SU-DHL-6 (cell line): ENCODE data around the gene CNKSR3.

Experiments
- H2AFZ ChIP-seq: fragments of 200-600 bp; sonication (generic); 2 replicates; pipeline ENCODE4 v1.6.1; 2014; ENCODE audit warnings: low read depth, mild to moderate bottlenecking, moderate library complexity, mixed read lengths, antibody characterized with exemption, low read length; ENCODE audit not compliant: severe bottlenecking
- H3F3A ChIP-seq: fragments of 200-600 bp; shearing (Covaris generic); 2 replicates; pipeline ENCODE4 v1.6.0; 2016; ENCODE audit warnings: antibody characterized with exemption, mild to moderate bottlenecking; ENCODE audit not compliant: insufficient read depth
- H3K27ac ChIP-seq: fragments of 200-600 bp; sonication (generic); 2 replicates; pipeline ENCODE4 v1.5.1; 2016; ENCODE audit warnings: low read depth, mild to moderate bottlenecking, low read length, moderate library complexity, mixed read lengths
- H3K27me3 ChIP-seq: fragments of 200-600 bp; sonication (generic), shearing (Covaris generic); 2 replicates; pipeline ENCODE4 v1.6.0; 2014; ENCODE audit warnings: mild to moderate bottlenecking, low read length
- H3K36me3 ChIP-seq: fragments of 200-600 bp; sonication (generic); 2 replicates; pipeline ENCODE4 v1.6.1; 2014; ENCODE audit warnings: mild to moderate bottlenecking, low read length, mixed read lengths
- H3K4me2 ChIP-seq: fragments of 300-600, 200-600 bp; shearing (Covaris generic), sonication (generic); 2 replicates; pipeline ENCODE4 v1.6.0; 2014; ENCODE audit warnings: low read length, low read depth, mild to moderate bottlenecking; ENCODE audit not compliant: poor library complexity, severe bottlenecking
- H3K4me3 ChIP-seq: fragments of 200-600 bp; sonication (generic); 2 replicates; pipeline ENCODE4 v1.5.1; 2014; ENCODE audit warnings: antibody characterized with exemption, low read length, mild to moderate bottlenecking, mixed read lengths; ENCODE audit not compliant: insufficient read depth, poor library complexity, severe bottlenecking
- H3K79me2 ChIP-seq: fragments of 200-600 bp; sonication (generic); 2 replicates; pipeline ENCODE4 v1.6.1; 2014; ENCODE audit warnings: mild to moderate bottlenecking, low read length, moderate library complexity; ENCODE audit not compliant: insufficient read depth
- H3K9ac ChIP-seq: fragments of 200-600 bp; sonication (generic); 2 replicates; pipeline ENCODE4 v1.7.0; 2014; ENCODE audit warnings: mild to moderate bottlenecking, low read length
- H3K9me2 ChIP-seq: fragments of 200-600 bp; sonication (generic); replicated peaks from 2 replicates; pipeline ENCODE4 v1.6.1; 2014; ENCODE audit warnings: low read length; ENCODE audit not compliant: insufficient read depth
- H3K9me3 ChIP-seq: fragments of 200-600 bp; sonication (generic); 2 replicates; pipeline ENCODE4 v1.6.1; 2014; ENCODE audit warnings: low read length, mixed read lengths; ENCODE audit not compliant: insufficient read depth
- H4K20me1 ChIP-seq: fragments of 200-600 bp; sonication (generic); 2 replicates; pipeline ENCODE4 v1.6.1; 2014; ENCODE audit warnings: low read depth, mild to moderate bottlenecking, antibody characterized with exemption, low read length, moderate library complexity, mixed read lengths
- EZH2phosphoT487 ChIP-seq: fragments of 200-600 bp; sonication (generic), shearing (Covaris generic); conservative IDR thresholded peaks from 2 replicates; pipeline ENCODE4 v1.6.1; 2018; ENCODE audit warnings: mild to moderate bottlenecking, antibody characterized with exemption, low read length, moderate library complexity, mixed read lengths
- TF ChIP-seq, protein P1 (sequence below): fragments of 200-600 bp; sonication (generic); IDR thresholded peaks from one replicate; pipeline ENCODE4 v1.5.1; 2017; ENCODE audit warnings: antibody characterized with exemption, mild to moderate bottlenecking, low read length, moderate library complexity; ENCODE audit not compliant: insufficient read depth, poor library complexity, severe bottlenecking

The CNKSR3 gene

DNA sequence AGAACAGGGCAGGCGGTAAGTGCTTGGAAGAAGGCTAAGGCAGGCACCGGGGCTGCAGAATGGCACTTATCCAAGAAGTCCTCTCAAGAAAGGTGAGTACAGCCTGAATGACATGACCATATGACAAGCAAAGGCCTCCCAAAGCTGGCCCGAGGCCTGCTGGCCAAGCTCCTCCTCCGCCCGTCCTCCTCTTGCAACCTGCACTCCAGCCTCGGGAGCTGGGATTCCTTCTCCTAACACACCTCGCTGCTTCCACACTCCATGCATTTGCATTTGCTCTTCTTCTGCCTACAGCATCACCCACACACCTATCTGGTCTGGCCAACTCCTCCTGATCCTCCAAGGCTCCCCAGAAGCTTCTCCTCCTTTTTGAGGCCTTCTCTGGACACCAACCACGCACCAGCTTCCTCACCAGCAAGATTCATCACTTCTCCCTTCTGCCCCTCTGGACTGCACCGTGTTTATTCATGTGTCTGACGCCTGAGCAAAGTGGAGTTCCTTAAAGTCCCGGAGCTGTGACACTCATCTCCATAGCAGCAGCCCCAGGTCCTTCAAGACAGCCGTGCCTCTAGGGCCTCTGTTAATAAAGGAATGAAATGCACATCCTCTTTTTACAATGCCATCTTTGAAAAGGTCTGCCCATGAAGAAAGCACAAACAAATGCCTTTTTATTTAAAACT is 32.3 kb downstream of the CNKSR3 start:
- Histone ChIP-seq H3K9ac (no peak overlapping the region), H4K20me1 (no peaks in the 10 kb centered on the region), H3F3A (no peaks in the 10 kb centered on the region), H3K36me3 (no peaks in the 10 kb centered on the region), H3K9me2 (no peaks in the 10 kb centered on the region), H3K27me3 (no peaks in the 10 kb centered on the region), H3K4me2 (no peak overlapping the region), H3K79me2 (no peaks in the 10 kb centered on the region), H2AFZ (no peak overlapping the region), H3K4me3 (no peak overlapping the region), H3K27ac (no peak overlapping the region), H3K9me3 (no peaks in the 10 kb centered on the region)
- TF ChIP-seq EZH2phosphoT487, result no peak
- TF ChIP-seq, protein P1, sequence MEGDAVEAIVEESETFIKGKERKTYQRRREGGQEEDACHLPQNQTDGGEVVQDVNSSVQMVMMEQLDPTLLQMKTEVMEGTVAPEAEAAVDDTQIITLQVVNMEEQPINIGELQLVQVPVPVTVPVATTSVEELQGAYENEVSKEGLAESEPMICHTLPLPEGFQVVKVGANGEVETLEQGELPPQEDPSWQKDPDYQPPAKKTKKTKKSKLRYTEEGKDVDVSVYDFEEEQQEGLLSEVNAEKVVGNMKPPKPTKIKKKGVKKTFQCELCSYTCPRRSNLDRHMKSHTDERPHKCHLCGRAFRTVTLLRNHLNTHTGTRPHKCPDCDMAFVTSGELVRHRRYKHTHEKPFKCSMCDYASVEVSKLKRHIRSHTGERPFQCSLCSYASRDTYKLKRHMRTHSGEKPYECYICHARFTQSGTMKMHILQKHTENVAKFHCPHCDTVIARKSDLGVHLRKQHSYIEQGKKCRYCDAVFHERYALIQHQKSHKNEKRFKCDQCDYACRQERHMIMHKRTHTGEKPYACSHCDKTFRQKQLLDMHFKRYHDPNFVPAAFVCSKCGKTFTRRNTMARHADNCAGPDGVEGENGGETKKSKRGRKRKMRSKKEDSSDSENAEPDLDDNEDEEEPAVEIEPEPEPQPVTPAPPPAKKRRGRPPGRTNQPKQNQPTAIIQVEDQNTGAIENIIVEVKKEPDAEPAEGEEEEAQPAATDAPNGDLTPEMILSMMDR, result no peak

DNA sequence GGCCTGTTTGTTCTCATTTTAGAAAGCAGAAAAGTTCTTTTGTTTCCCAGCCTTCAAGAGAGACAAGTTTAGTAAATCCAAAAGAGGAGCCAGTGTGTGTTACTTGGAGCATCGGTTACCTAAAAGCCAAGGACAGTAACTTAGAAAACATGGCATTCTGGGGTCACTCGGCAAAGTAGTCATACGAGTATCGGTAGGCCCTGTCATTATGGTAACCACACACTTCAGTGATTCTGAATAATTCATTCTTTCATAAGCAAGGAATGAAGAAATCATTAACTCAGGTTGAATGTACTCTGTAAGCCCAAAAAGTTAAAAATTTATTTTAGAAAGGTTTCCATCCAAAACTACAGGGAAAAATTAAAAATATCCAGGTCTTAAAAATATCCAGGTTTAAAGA is 34.0 kb downstream of the CNKSR3 start:
- H3K27ac ChIP-seq, result no peak overlapping the region
- no peaks in the 10 kb centered on the region for H3K9me2 ChIP-seq
- H2AFZ ChIP-seq, result no peak overlapping the region
- H3K9me3 ChIP-seq, result no peaks in the 10 kb centered on the region
- H3K79me2 ChIP-seq, result no peaks in the 10 kb centered on the region
- TF ChIP-seq, protein P1, result no peak
- no peak for TF ChIP-seq EZH2phosphoT487
- H4K20me1 ChIP-seq, result no peaks in the 10 kb centered on the region
- H3K36me3 ChIP-seq, result no peaks in the 10 kb centered on the region
- no peak overlapping the region for H3K9ac ChIP-seq
- no peak overlapping the region for H3K4me2 ChIP-seq
- no peak overlapping the region for H3K4me3 ChIP-seq
- no peaks in the 10 kb centered on the region for H3F3A ChIP-seq
- no peaks in the 10 kb centered on the region for H3K27me3 ChIP-seq

DNA sequence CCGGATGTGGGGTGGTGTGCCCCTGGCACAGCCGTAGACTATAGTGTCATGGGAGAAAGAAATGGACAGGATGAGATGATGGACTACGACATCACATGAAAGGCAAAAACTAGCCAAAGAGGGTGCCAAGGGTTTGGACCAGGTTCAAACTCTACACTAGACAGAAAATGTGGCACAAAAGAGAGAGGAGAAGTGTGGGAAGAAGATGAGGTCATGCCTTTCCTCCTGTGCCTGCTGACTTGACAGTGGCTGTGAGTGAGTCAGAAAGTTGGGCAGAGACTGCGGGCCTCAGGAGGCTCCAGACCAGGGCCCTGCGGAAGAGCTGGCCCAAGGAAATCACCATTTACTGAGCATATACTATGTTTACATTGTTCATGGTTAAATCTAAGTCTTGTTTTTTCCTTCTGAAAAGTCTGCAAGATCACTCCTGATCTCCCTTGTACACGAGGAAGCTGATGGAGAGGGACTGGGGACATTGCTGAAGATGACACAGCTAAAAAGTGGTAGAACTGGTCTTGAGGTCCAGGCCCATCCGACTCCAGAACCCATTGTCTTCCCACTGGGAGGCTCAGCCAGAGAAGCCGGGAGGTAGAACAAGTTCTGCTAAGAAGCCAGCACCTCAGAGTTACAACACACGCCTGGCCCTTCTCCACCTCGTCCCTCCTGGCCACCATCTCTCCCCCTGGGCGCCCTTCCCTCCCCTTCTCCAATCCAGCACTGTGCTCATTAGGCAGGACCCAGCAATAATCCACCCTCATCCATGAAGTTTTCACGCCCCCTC is 35.6 kb downstream of the CNKSR3 start:
- Histone ChIP-seq H3K36me3 (no peaks in the 10 kb centered on the region), H2AFZ (no peak overlapping the region), H4K20me1 (no peaks in the 10 kb centered on the region), H3K4me2 (no peak overlapping the region), H3F3A (no peaks in the 10 kb centered on the region), H3K27ac (no peak overlapping the region), H3K9me3 (no peaks in the 10 kb centered on the region; the same call in 1 of the 2 replicates), H3K9me2 (no peaks in the 10 kb centered on the region), H3K27me3 (no peaks in the 10 kb centered on the region), H3K4me3 (no peak overlapping the region), H3K79me2 (no peaks in the 10 kb centered on the region), H3K9ac (no peak overlapping the region)
- TF ChIP-seq, protein P1, result no peak
- no peak for TF ChIP-seq EZH2phosphoT487
